Mucosa of stomach (tissue), 1 donor: ENCODE results near the gene CPSF4L.
A peak's percentile ranks its signal among the peaks of the same experiment; 100 is the strongest.

Source experiments
- H3K27me3 ChIP-seq: one replicate; pipeline ENCODE4 v1.7.0; 2013; ENCODE audit warnings: mild to moderate bottlenecking, low read length; ENCODE audit not compliant: control insufficient read depth, insufficient read depth
- H3K36me3 ChIP-seq: one replicate; pipeline ENCODE4 v1.7.0; 2013; ENCODE audit warnings: low read length; ENCODE audit not compliant: control insufficient read depth, insufficient read depth
- H3K4me1 ChIP-seq: one replicate; pipeline ENCODE4 v1.7.0; 2013; ENCODE audit warnings: mild to moderate bottlenecking, low read length; ENCODE audit not compliant: control insufficient read depth, insufficient read depth
- H3K4me3 ChIP-seq: one replicate; pipeline ENCODE4 v1.7.0; 2013; ENCODE audit warnings: low read length
- H3K9ac ChIP-seq: one replicate; pipeline ENCODE4 v1.7.0; 2013; ENCODE audit warnings: mild to moderate bottlenecking, low read length, moderate library complexity
- H3K9me3 ChIP-seq: one replicate; pipeline ENCODE4 v1.7.0; 2013; ENCODE audit warnings: mild to moderate bottlenecking, low read length, moderate library complexity; ENCODE audit not compliant: control insufficient read depth
- donor health status: Pancreatic carcinoma.

The CPSF4L gene

GRCh38 chr17:73262676-73263642 lies 1.3 kb upstream of the CPSF4L start:
- H3K4me3 ChIP-seq = no peak overlapping the region
- peaks cover 35% of the 10 kb centered on the region for H3K4me1 ChIP-seq
- no peaks in the 10 kb centered on the region for H3K9me3 ChIP-seq
- peak overlapping the region; percentile 47 for H3K9ac ChIP-seq
- H3K27me3 ChIP-seq = no peaks in the 10 kb centered on the region
- H3K36me3 ChIP-seq = no peaks in the 10 kb centered on the region

GRCh38 chr17:73261952-73262675 lies 434 bp upstream of the CPSF4L start:
- Histone ChIP-seq H3K9me3 (no peaks in the 10 kb centered on the region), H3K4me1 (peaks cover 29% of the 10 kb centered on the region), H3K4me3 (no peak overlapping the region), H3K36me3 (no peaks in the 10 kb centered on the region), H3K9ac (peak overlapping the region; percentile 67), H3K27me3 (no peaks in the 10 kb centered on the region)

- Histone ChIP-seq H3K4me3 (no peak overlapping the region), H3K36me3 (no peaks in the 10 kb centered on the region), H3K27me3 (no peaks in the 10 kb centered on the region), H3K9me3 (no peaks in the 10 kb centered on the region), H3K4me1 (peaks cover 18% of the 10 kb centered on the region), H3K9ac (no peak overlapping the region)
Observed at GRCh38 chr17:73257516-73257915, 4.2 kb downstream of the CPSF4L start.

GRCh38 chr17:73256220-73256619 lies 5.5 kb downstream of the CPSF4L start:
- Histone ChIP-seq H3K4me3 (no peak overlapping the region), H3K27me3 (no peaks in the 10 kb centered on the region)

GRCh38 chr17:73255671-73256181 lies 6.0 kb downstream of the CPSF4L start:
- Histone ChIP-seq H3K27me3 (no peaks in the 10 kb centered on the region), H3K9ac (no peak overlapping the region), H3K4me1 (peaks cover under 1% of the 10 kb centered on the region), H3K36me3 (no peaks in the 10 kb centered on the region), H3K4me3 (no peak overlapping the region), H3K9me3 (no peaks in the 10 kb centered on the region)

More at GRCh38 chr17:73256220-73256619, 5.5 kb downstream of the CPSF4L start:
- Histone ChIP-seq H3K4me1 (peaks cover 5% of the 10 kb centered on the region), H3K9ac (no peak overlapping the region), H3K36me3 (no peaks in the 10 kb centered on the region), H3K9me3 (no peaks in the 10 kb centered on the region)

GRCh38 chr17:73251871-73252270 lies 9.8 kb downstream of the CPSF4L start:
- Histone ChIP-seq H3K27me3 (no peaks in the 10 kb centered on the region), H3K4me1 (no peaks in the 10 kb centered on the region), H3K36me3 (no peaks in the 10 kb centered on the region), H3K9ac (no peak overlapping the region), H3K4me3 (no peak overlapping the region), H3K9me3 (no peaks in the 10 kb centered on the region)

GRCh38 chr17:73250851-73251640 lies 10.6 kb downstream of the CPSF4L start:
- no peaks in the 10 kb centered on the region for H3K36me3 ChIP-seq
- H3K4me1 ChIP-seq = no peaks in the 10 kb centered on the region
- no peaks in the 10 kb centered on the region for H3K27me3 ChIP-seq
- H3K9ac ChIP-seq = no peak overlapping the region
- H3K9me3 ChIP-seq = no peaks in the 10 kb centered on the region
- no peak overlapping the region for H3K4me3 ChIP-seq

- H3K27me3 ChIP-seq = no peaks in the 10 kb centered on the region
Observed at GRCh38 chr17:73249700-73250099, 12.0 kb downstream of the CPSF4L start.

GRCh38 chr17:73248532-73248931 lies 13.1 kb downstream of the CPSF4L start:
- Histone ChIP-seq H3K36me3 (no peaks in the 10 kb centered on the region), H3K9me3 (no peaks in the 10 kb centered on the region), H3K27me3 (no peaks in the 10 kb centered on the region), H3K4me1 (no peaks in the 10 kb centered on the region), H3K4me3 (no peak overlapping the region), H3K9ac (no peak overlapping the region)

More at GRCh38 chr17:73249700-73250099, 12.0 kb downstream of the CPSF4L start:
- H3K36me3 ChIP-seq = no peaks in the 10 kb centered on the region
- H3K4me1 ChIP-seq = no peaks in the 10 kb centered on the region
- no peak overlapping the region for H3K4me3 ChIP-seq
- no peak overlapping the region for H3K9ac ChIP-seq
- no peaks in the 10 kb centered on the region for H3K9me3 ChIP-seq

- Histone ChIP-seq H3K9ac (no peak overlapping the region), H3K4me1 (no peaks in the 10 kb centered on the region), H3K27me3 (no peaks in the 10 kb centered on the region), H3K36me3 (peaks cover under 1% of the 10 kb centered on the region), H3K4me3 (no peak overlapping the region), H3K9me3 (no peaks in the 10 kb centered on the region)
Observed at GRCh38 chr17:73247726-73248125, 14.0 kb downstream of the CPSF4L start.

- Histone ChIP-seq H3K9me3 (no peaks in the 10 kb centered on the region), H3K27me3 (no peaks in the 10 kb centered on the region), H3K4me3 (no peak overlapping the region), H3K9ac (no peak overlapping the region), H3K36me3 (peaks cover 4% of the 10 kb centered on the region), H3K4me1 (no peaks in the 10 kb centered on the region)
Observed at GRCh38 chr17:73240561-73240960, 21.1 kb downstream of the CPSF4L start.
